SJSA1 (cell line): ENCODE data around the gene RPL4. TPM values are rescaled to one million over a fixed set of nuclear protein-coding genes. Genes with fewer than 3 reads are reported as not detected.
"Not testable (repeated sequence)": the region's sequence is repeated elsewhere in the genome, so short reads cannot be mapped to it uniquely, and the experiment has no call there.

Source experiments
- DNase-seq, 2 experiments: peaks; one replicate each; pipeline ENCODE4 v3.0.0-alpha.2; 2015 to 2020; ENCODE audit warnings: low spot score in 2 of 2, low read depth in 1 of 2
- H3K27ac ChIP-seq: fragments of 250-450 bp; sonication (Bioruptor Pico); 2 replicates; pipeline ENCODE4 v1.5.1; 2020; ENCODE audit warnings: mild to moderate bottlenecking, moderate library complexity
- H3K27me3 ChIP-seq: fragments of 250-450 bp; sonication (Bioruptor Pico); replicated peaks from 2 replicates; pipeline ENCODE4 v1.5.1; 2020; ENCODE audit warnings: mild to moderate bottlenecking, moderate library complexity
- H3K36me3 ChIP-seq: fragments of 250-450 bp; sonication (Bioruptor Pico); 2 replicates; pipeline ENCODE4 v1.5.1; 2020; ENCODE audit warnings: mild to moderate bottlenecking
- H3K4me1 ChIP-seq: fragments of 250-450 bp; sonication (Bioruptor Pico); replicated peaks from 2 replicates; pipeline ENCODE4 v1.6.1; 2021; ENCODE audit warnings: mild to moderate bottlenecking
- H3K4me3 ChIP-seq: fragments of 250-450 bp; sonication (Bioruptor Pico); 2 replicates; pipeline ENCODE4 v1.5.1; 2020; ENCODE audit warnings: mild to moderate bottlenecking
- H3K9me3 ChIP-seq: fragments of 250-450 bp; sonication (Bioruptor Pico); replicated peaks from 2 replicates; pipeline ENCODE4 v1.5.1; 2020; ENCODE audit warnings: mild to moderate bottlenecking
- total RNA-seq: library from RNA; depleted of rRNA; stranded (reverse); fragments of >200 nt; shearing (Covaris generic); gene quantifications from 2 replicates; pipeline ENCODE4 v1.2.3, GENCODE V29; 2014

RPL4 gene
- total RNA-seq, 1 experiment from 2014 or later, result 3,551 TPM

- Histone ChIP-seq H3K4me3 (no peak overlapping the region), H3K27me3 (no peaks in the 10 kb centered on the region), H3K4me1 (0 out of 2 replicates have a peak, but pooled peaks cover 4% of the 10 kb centered on the region), H3K27ac (no peak overlapping the region), H3K36me3 (peaks cover 25% of the 10 kb centered on the region), H3K9me3 (no peaks in the 10 kb centered on the region)
- DNase-seq, result no peak
Measured at GRCh38 chr15:66481107-66481856, 23.4 kb downstream of the RPL4 start.

GRCh38 chr15:66480267-66480666, 24.4 kb downstream of the RPL4 start:
- Histone ChIP-seq H3K9me3 (no peaks in the 10 kb centered on the region), H3K36me3 (peaks cover 22% of the 10 kb centered on the region), H3K27me3 (no peaks in the 10 kb centered on the region), H3K27ac (no peak overlapping the region), H3K4me1 (0 out of 2 replicates have a peak, but pooled peaks cover 4% of the 10 kb centered on the region), H3K4me3 (no peak overlapping the region)
- DNase-seq, result no peak

- peaks cover 18% of the 10 kb centered on the region for H3K4me1 ChIP-seq
- H3K36me3 ChIP-seq, result peaks cover 8% of the 10 kb centered on the region
- DNase-seq, result no peak
- no peak overlapping the region for H3K27ac ChIP-seq
- H3K27me3 ChIP-seq, result no peaks in the 10 kb centered on the region
- no peak overlapping the region for H3K4me3 ChIP-seq
- no peaks in the 10 kb centered on the region for H3K9me3 ChIP-seq
Measured at GRCh38 chr15:66477011-66477410, 27.6 kb downstream of the RPL4 start.

- Histone ChIP-seq H3K9me3 (no peaks in the 10 kb centered on the region), H3K27me3 (no peaks in the 10 kb centered on the region), H3K4me3 (no peak overlapping the region), H3K36me3 (peaks cover 4% of the 10 kb centered on the region), H3K4me1 (peaks cover 23% of the 10 kb centered on the region), H3K27ac (no peak overlapping the region)
- DNase-seq, result no peak
Measured at GRCh38 chr15:66476535-66476934, 28.1 kb downstream of the RPL4 start.

- no peak overlapping the region for H3K27ac ChIP-seq
- no peaks in the 10 kb centered on the region for H3K9me3 ChIP-seq
- H3K4me3 ChIP-seq, result no peak overlapping the region
- no peaks in the 10 kb centered on the region for H3K27me3 ChIP-seq
- DNase-seq, result no peak
- H3K4me1 ChIP-seq, result peaks cover 24% of the 10 kb centered on the region
- H3K36me3 ChIP-seq, result peaks cover 3% of the 10 kb centered on the region; the same call in 1 of the 2 replicates
Measured at GRCh38 chr15:66474963-66475362, 29.7 kb downstream of the RPL4 start.

GRCh38 chr15:66474135-66474534, 30.5 kb downstream of the RPL4 start:
- no peak for DNase-seq
- H3K27ac ChIP-seq, result no peak overlapping the region
- peaks cover 24% of the 10 kb centered on the region for H3K4me1 ChIP-seq
- no peaks in the 10 kb centered on the region for H3K9me3 ChIP-seq
- peaks cover 3% of the 10 kb centered on the region; the same call in 1 of the 2 replicates for H3K36me3 ChIP-seq
- no peaks in the 10 kb centered on the region for H3K27me3 ChIP-seq
- no peak overlapping the region for H3K4me3 ChIP-seq

GRCh38 chr15:66472176-66472999, 32.3 kb downstream of the RPL4 start:
- Histone ChIP-seq H3K27me3 (no peaks in the 10 kb centered on the region), H3K4me1 (peaks cover 24% of the 10 kb centered on the region), H3K9me3 (no peaks in the 10 kb centered on the region), H3K27ac (peak overlapping the region; percentile 46), H3K36me3 (peaks cover 3% of the 10 kb centered on the region; the same call in 1 of the 2 replicates), H3K4me3 (no peak overlapping the region)
- peak in 1 of 2 experiments; percentile 64 for DNase-seq

- not testable (repeated sequence) for H3K9me3 ChIP-seq, H3K27me3 ChIP-seq, H3K4me3 ChIP-seq, DNase-seq, H3K27ac ChIP-seq, H3K36me3 ChIP-seq
- H3K4me1 ChIP-seq, result peaks cover 24% of the 10 kb centered on the region
Measured at GRCh38 chr15:66470825-66471224, 33.8 kb downstream of the RPL4 start.

GRCh38 chr15:66467162-66468040, 37.3 kb downstream of the RPL4 start:
- not testable (repeated sequence) for H3K9me3 ChIP-seq, H3K36me3 ChIP-seq, H3K27ac ChIP-seq, H3K4me3 ChIP-seq, DNase-seq, H3K27me3 ChIP-seq
- peaks cover 13% of the 10 kb centered on the region for H3K4me1 ChIP-seq

- not testable (repeated sequence) for H3K9me3 ChIP-seq, H3K36me3 ChIP-seq, DNase-seq, H3K27me3 ChIP-seq, H3K4me1 ChIP-seq, H3K27ac ChIP-seq, H3K4me3 ChIP-seq
Measured at GRCh38 chr15:66465294-66465693, 39.4 kb downstream of the RPL4 start.

GRCh38 chr15:66462627-66463026, 42.0 kb downstream of the RPL4 start:
- no peak overlapping the region for H3K4me3 ChIP-seq
- no peaks in the 10 kb centered on the region for H3K4me1 ChIP-seq
- H3K9me3 ChIP-seq, result no peaks in the 10 kb centered on the region
- H3K27ac ChIP-seq, result no peak overlapping the region
- no peaks in the 10 kb centered on the region for H3K27me3 ChIP-seq
- no peak for DNase-seq
- H3K36me3 ChIP-seq, result no peaks in the 10 kb centered on the region; the same call in none of the 2 replicates

- Histone ChIP-seq H3K9me3 (no peaks in the 10 kb centered on the region), H3K4me3 (no peak overlapping the region), H3K27me3 (no peaks in the 10 kb centered on the region), H3K27ac (no peak overlapping the region), H3K36me3 (peaks cover 3% of the 10 kb centered on the region), H3K4me1 (no peaks in the 10 kb centered on the region)
- DNase-seq, result no peak
Measured at GRCh38 chr15:66461917-66462316, 42.7 kb downstream of the RPL4 start.

GRCh38 chr15:66461294-66461693, 43.4 kb downstream of the RPL4 start:
- not testable (repeated sequence) for H3K27ac ChIP-seq, H3K9me3 ChIP-seq, H3K36me3 ChIP-seq, DNase-seq, H3K4me1 ChIP-seq, H3K4me3 ChIP-seq, H3K27me3 ChIP-seq
